IMR-90 (cell line): ENCODE data around the gene DSCAM.

Experiments used
- CEBPB ChIP-seq: IDR thresholded peaks from 2 replicates; pipeline ENCODE4 v1.6.1; 2012; ENCODE audit warnings: low read depth, low read length, improper control_type of control experiment
- CHD1 ChIP-seq: IDR thresholded peaks from 2 replicates; pipeline ENCODE4 v1.6.1; 2012; ENCODE audit warnings: low read depth, low read length, improper control_type of control experiment
- CTCF ChIP-seq: conservative IDR thresholded peaks from 2 replicates; pipeline ENCODE4 v1.5.1; 2012; ENCODE audit warnings: mild to moderate bottlenecking, low read depth, low read length, improper control_type of control experiment
- ELK1 ChIP-seq: fragments of 150-350 bp; IDR thresholded peaks from 2 replicates; pipeline ENCODE4 v1.6.1; 2016; ENCODE audit warnings: low read depth, mild to moderate bottlenecking, low read length, moderate library complexity, borderline replicate concordance
- FOS ChIP-seq: fragments of 150-350 bp; IDR thresholded peaks from 2 replicates; pipeline ENCODE4 v1.6.1; 2016; ENCODE audit warnings: low read depth, low read length
- MAFK ChIP-seq: IDR thresholded peaks from 2 replicates; pipeline ENCODE4 v1.6.1; 2012; ENCODE audit warnings: low read depth, low read length, improper control_type of control experiment
- MAZ ChIP-seq: IDR thresholded peaks from 2 replicates; pipeline ENCODE4 v1.6.1; 2012; ENCODE audit warnings: low read depth, mild to moderate bottlenecking, low read length, improper control_type of control experiment, moderate library complexity, borderline replicate concordance
- NFE2L2 ChIP-seq: fragments of 150-350 bp; IDR thresholded peaks from 2 replicates; pipeline ENCODE4 v1.6.1; 2016; ENCODE audit warnings: low read depth, mild to moderate bottlenecking, low read length
- POLR2A ChIP-seq: IDR thresholded peaks from 2 replicates; pipeline ENCODE4 v1.6.1; 2012; ENCODE audit warnings: mild to moderate bottlenecking, low read depth, low read length
- RFX5 ChIP-seq: IDR thresholded peaks from 2 replicates; pipeline ENCODE4 v1.8.0; 2012; ENCODE audit warnings: low read depth, mild to moderate bottlenecking, low read length, moderate library complexity
- USF2 ChIP-seq: fragments of 150-350 bp; IDR thresholded peaks from 2 replicates; pipeline ENCODE4 v1.6.1; 2017; ENCODE audit warnings: mild to moderate bottlenecking, antibody characterized with exemption, low read length, low read depth

GRCh38 chr21:40271164-40271563, 575.8 kb downstream of the DSCAM start:
- no peak for TF ChIP-seq CTCF
- TF ChIP-seq USF2 = no peak
- TF ChIP-seq POLR2A = no peak
- TF ChIP-seq ELK1 = no peak
- no peak for TF ChIP-seq NFE2L2
- TF ChIP-seq MAFK = no peak
- no peak for TF ChIP-seq CEBPB
- no peak for TF ChIP-seq RFX5
- no peak for TF ChIP-seq MAZ
- no peak for TF ChIP-seq CHD1
- TF ChIP-seq FOS = no peak
